ENCODE measurements around the gene MREG.

- TF ChIP-seq TAF1 (IDR thresholded peaks at IDR 0.05; ENCODE audit: borderline replicate concordance, insufficient read depth, low read length): no peak
- TF ChIP-seq POLR2AphosphoS5 (IDR thresholded peaks at IDR 0.05; ENCODE audit: low read depth, low read length): no peak
Observed at GRCh38 chr2:215966274-215966673, 47.1 kb downstream of the MREG start.

All from PFSK-1 (cell line).